K562 (cell line): Measurements from ENCODE around the gene LIMCH1. TPM values are rescaled to one million over a fixed set of nuclear protein-coding genes. Genes with fewer than 3 reads are reported as not detected.

Source experiments
- ATAC-seq: fragments of 200-7000 bp; cut with Tn5 transposase; 3 replicates; pipeline ENCODE4 v1.9.1; 2020; ENCODE audit warnings: moderate library complexity
- BruUV-seq: library from RNA; stranded (reverse); fragments of 400-500 nt; replicated peaks from 2 replicates; lab custom pipeline; 2021; lab: Mats Ljungman, UMichigan
- CTCF ChIA-PET: fragments of 300-600 bp; formaldehyde crosslinking; extraction: SDS; loops from one replicate; lab custom pipeline; 2021; ENCODE audit warnings: low intra/inter-chr PET ratio; lab: Yijun Ruan, JAX
- POLR2A ChIA-PET: fragments of 300-600, 350-650 bp; sonication (Branson Sonifier 250); formaldehyde crosslinking; extraction: SDS; loops from one replicate; lab custom pipeline; 2021; ENCODE audit warnings: antibody characterized with exemption, inconsistent platforms; lab: Yijun Ruan, JAX
- DNase-seq, 4 experiments: peaks; one replicate each; pipeline versions ENCODE4 v3.0.0 to v3.0.0-alpha.2; 2011 to 2018; ENCODE audit warnings: low spot score in 3 of 4, mixed read lengths in 3 of 4; ENCODE audit errors: extremely low read depth in 1 of 4
- FAIRE-seq: peaks from 2 replicates; lab custom pipeline; 2011; peaks lifted over from hg19 to GRCh38; lab: Jason Lieb, UNC
- H2AFZ ChIP-seq: 2 replicates; pipeline ENCODE4 v1.6.0; 2011; ENCODE audit warnings: low read depth, low read length, control low read depth, inconsistent platforms
- H3K27ac ChIP-seq: fragments of 200-600 bp; 3 replicates; pipeline ENCODE4 v1.8.0; 2011; ENCODE audit warnings: low read depth, mild to moderate bottlenecking, control low read depth, inconsistent platforms, low read length, moderate library complexity, mixed read lengths; ENCODE audit errors: extremely low read depth
- H3K27me3 ChIP-seq, 2 experiments: fragments of 300-600 bp in 1 of 2; 2 replicates in 1 of 2; 3 replicates in 1 of 2; pipeline versions ENCODE4 v1.6.0 to v1.8.0; 2011; ENCODE audit warnings: inconsistent platforms in 2 of 2, low read length in 2 of 2, mild to moderate bottlenecking in 1 of 2, mixed read lengths in 1 of 2, moderate library complexity in 1 of 2; ENCODE audit not compliant: control insufficient read depth in 2 of 2, insufficient read depth in 2 of 2
- H3K36me3 ChIP-seq: fragments of 300-600 bp; 3 replicates; pipeline ENCODE4 v1.8.0; 2011; ENCODE audit warnings: mild to moderate bottlenecking, low read length, inconsistent platforms; ENCODE audit not compliant: control insufficient read depth, insufficient read depth
- H3K4me1 ChIP-seq, 2 experiments: fragments of 200-600 bp in 1 of 2; replicated peaks in 1 of 2; 2 replicates in 1 of 2; 3 replicates in 1 of 2; pipeline versions ENCODE4 v1.5.1 to v1.8.0; 2011; ENCODE audit warnings: inconsistent platforms in 2 of 2, low read length in 2 of 2, mild to moderate bottlenecking in 1 of 2, mixed read lengths in 1 of 2, moderate library complexity in 1 of 2; ENCODE audit not compliant: control insufficient read depth in 2 of 2, insufficient read depth in 2 of 2
- H3K4me2 ChIP-seq: 2 replicates; pipeline ENCODE4 v1.6.1; 2011; ENCODE audit warnings: low read length, control low read depth, inconsistent platforms, mixed read lengths; ENCODE audit not compliant: insufficient read depth
- H3K4me3 ChIP-seq: fragments of 200-600 bp; sonication (generic), shearing (Covaris generic); 2 replicates; pipeline ENCODE4 v1.5.1; 2016; ENCODE audit warnings: control low read depth, inconsistent platforms
- H3K79me2 ChIP-seq: fragments of 200-600 bp; 3 replicates; pipeline ENCODE4 v1.8.0; 2011; ENCODE audit warnings: low read length, inconsistent platforms; ENCODE audit not compliant: control insufficient read depth, insufficient read depth
- H3K9ac ChIP-seq, 2 experiments: 2 replicates each; pipeline versions ENCODE4 v1.6.0 to v1.6.1; 2011; ENCODE audit warnings: low read depth in 2 of 2, low read length in 2 of 2, control low read depth in 1 of 2, inconsistent platforms in 1 of 2, mild to moderate bottlenecking in 1 of 2, mixed read lengths in 1 of 2; ENCODE audit not compliant: insufficient read depth in 1 of 2
- H3K9me1 ChIP-seq: one replicate; pipeline ENCODE4 v1.6.0; 2011; ENCODE audit warnings: inconsistent platforms, mild to moderate bottlenecking, low read length, moderate library complexity; ENCODE audit not compliant: control insufficient read depth, insufficient read depth
- H3K9me3 ChIP-seq: replicated peaks from 2 replicates; pipeline ENCODE4 v1.5.1; 2011; ENCODE audit warnings: low read depth, low read length, inconsistent platforms; ENCODE audit not compliant: control insufficient read depth, insufficient read depth
- H4K20me1 ChIP-seq: replicated peaks from 2 replicates; pipeline ENCODE4 v1.6.1; 2011; ENCODE audit warnings: low read length, inconsistent platforms, mixed read lengths; ENCODE audit not compliant: control insufficient read depth, insufficient read depth
- ETS1 ChIP-seq: conservative IDR thresholded peaks from 2 replicates; pipeline ENCODE4 v1.6.1; 2011; ENCODE audit warnings: low read depth, mild to moderate bottlenecking, low read length; ENCODE audit not compliant: control insufficient read depth
- KDM5B ChIP-seq: fragments of 200-600 bp; sonication (generic); IDR thresholded peaks from 2 replicates; pipeline ENCODE4 v1.6.1; 2012; ENCODE audit warnings: low read depth, mild to moderate bottlenecking, moderate library complexity, low read length, control low read depth, inconsistent platforms; ENCODE audit not compliant: insufficient replicate concordance
- MAFG ChIP-seq: fragments of 450-650 bp; conservative IDR thresholded peaks from 2 replicates; pipeline ENCODE4 v1.6.1; 2016; ENCODE audit warnings: missing genetic modification characterization, missing compliant biosample characterization
- MBD2 ChIP-seq: sonication (generic); IDR thresholded peaks from 2 replicates; pipeline ENCODE4 v1.6.1; 2016; ENCODE audit warnings: low read depth, borderline replicate concordance
- NR0B1 ChIP-seq: fragments of 450-650 bp; IDR thresholded peaks from one replicate; pipeline ENCODE4 v1.6.1; 2018; ENCODE audit warnings: mild to moderate bottlenecking, moderate library complexity; ENCODE audit not compliant: partially characterized antibody
- TCFL5 ChIP-seq: fragments of 250-450 bp; sonication (Bioruptor Pico); conservative IDR thresholded peaks from 2 replicates; pipeline ENCODE4 v1.6.1; 2021; ENCODE audit warnings: mild to moderate bottlenecking, moderate library complexity, matching md5 sums
- TRIM28 ChIP-seq: fragments of 450-650 bp; IDR thresholded peaks from 2 replicates; pipeline ENCODE4 v1.6.1; 2017
- TSHZ1 ChIP-seq: fragments of 250-450 bp; sonication (Bioruptor Pico); IDR thresholded peaks from 2 replicates; pipeline ENCODE4 v1.4.0; 2020; ENCODE audit warnings: mild to moderate bottlenecking, moderate library complexity
- ZBTB7A ChIP-seq: IDR thresholded peaks from 2 replicates; pipeline ENCODE4 v1.6.1; 2011; ENCODE audit warnings: low read depth, mild to moderate bottlenecking, low read length, moderate library complexity, borderline replicate concordance; ENCODE audit not compliant: control insufficient read depth
- ZFP1 ChIP-seq: fragments of 450-650 bp; formaldehyde crosslinking; IDR thresholded peaks from 2 replicates; pipeline ENCODE4 v1.4.0; 2020; ENCODE audit warnings: mild to moderate bottlenecking, mixed read lengths
- ZNF589 ChIP-seq: fragments of 200-800 bp; sonication (Bioruptor generic); IDR thresholded peaks from 2 replicates; pipeline ENCODE4 v1.6.1; 2016; ENCODE audit warnings: low read depth, missing genetic modification characterization, missing compliant biosample characterization
- WGBS: fragments of 100-300 bp; shearing (Covaris generic); methylation state at CpG from one replicate; pipeline ENCODE4 v1.1.6; 2016; ENCODE audit warnings: low coverage, mixed read lengths; ENCODE audit not compliant: insufficient coverage; ENCODE audit errors: missing lambda C conversion rate; 5-methylcytosine and 5-hydroxymethylcytosine counted together
- in situ Hi-C: fragments of 300-500 bp; cut with MboI; formaldehyde crosslinking; loops from 4 replicates; pipeline ENCODE4 v1.15.0; 2018; ENCODE audit warnings: inconsistent platforms, mixed read lengths
- intact Hi-C: fragments of 100-400 bp; cut with micrococcal nuclease; formaldehyde crosslinking; loops from 2 replicates; pipeline ENCODE4 v1.14.2; 2022
- polyA plus RNA-seq, 8 experiments: library from polyadenylated mRNA; depleted of rRNA in 4 of 8; stranded (reverse) in 5 of 8; unstranded in 3 of 8; fragments of >200 nt; fragmentation: Nextera tagmentation in 2 of 8; fragmentation: Illumina TruSeq in 1 of 8; extraction: Ambion mirVana in 2 of 8; extraction: Trizol in 1 of 8; gene quantifications; 2 replicates each; pipeline versions ENCODE4 v1.2.1 to v1.2.3, GENCODE V29; 2011 to 2014; ENCODE audit warnings: inconsistent platforms in 1 of 8, missing spikeins in 1 of 8
- total RNA-seq, 7 experiments: library from RNA; depleted of rRNA in 6 of 7; stranded (reverse); fragments of >200 nt in 6 of 7; fragmentation: Illumina TruSeq in 2 of 7; extraction: Trizol in 2 of 7; gene quantifications; 2 replicates each; pipeline versions ENCODE4 v1.2.1 to v1.2.3, GENCODE V29; 2011 to 2021; ENCODE audit warnings: low replicate concordance in 1 of 7

Gene LIMCH1
- total and polyA plus RNA-seq, 9 of the 15 experiments (the other 6 are each of a cell fraction or from before 2014, with no cell fraction given), result 0.35 TPM; not detected in 8

DNA sequence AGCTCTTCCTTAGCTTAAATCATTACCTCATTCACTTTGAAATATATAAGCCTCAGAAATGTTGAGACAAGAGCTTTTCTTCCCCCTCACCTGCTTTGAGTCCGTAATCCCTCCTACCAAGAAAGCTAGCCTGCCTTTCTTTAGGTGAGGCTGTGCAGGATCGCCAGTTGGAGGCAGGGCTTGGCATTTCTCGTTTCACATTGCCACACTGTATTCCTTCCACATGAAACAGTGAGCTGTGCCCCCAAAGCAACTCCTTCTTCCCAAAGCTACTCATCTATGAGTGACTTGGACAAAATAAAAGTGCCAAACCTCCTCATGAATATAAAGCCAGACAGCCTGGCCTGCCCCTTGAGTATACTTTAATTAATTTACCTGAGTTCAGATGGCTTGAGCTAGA lies 86.8 kb downstream of the LIMCH1 start:
- Histone ChIP-seq H3K9me1 (no peaks in the 10 kb centered on the region), H3K4me1 (no peaks in the 10 kb centered on the region), H3K27ac (no peak overlapping the region), H2AFZ (no peak overlapping the region), H3K36me3 (no peaks in the 10 kb centered on the region), H3K9ac (no peak overlapping the region), H3K27me3 (peaks cover 0 to 8% of the 10 kb centered on the region in 2 experiments; a peak in 1 of 5 replicates), H3K79me2 (no peaks in the 10 kb centered on the region), H3K4me3 (no peak overlapping the region), H4K20me1 (no peaks in the 10 kb centered on the region), H3K4me2 (no peak overlapping the region), H3K9me3 (no peaks in the 10 kb centered on the region)
- FAIRE-seq, result no peak
- POLR2A ChIA-PET, result no interaction called here
- in situ Hi-C loops, result no loop called here
- BruUV-seq, result no TSS peak
- CTCF ChIA-PET, result no interaction called here
- intact Hi-C loops, result no loop called here
- TF ChIP-seq MBD2 (no peak), ZNF589 (CRISPR knock-in tag) (no peak), MAFG (tag) (no peak), KDM5B (no peak), NR0B1 (no peak), TCFL5 (CRISPR knock-in tag) (no peak), ETS1 (no peak), ZBTB7A (no peak), TSHZ1 (CRISPR knock-in tag) (no peak), TRIM28 (no peak), ZFP1 (CRISPR knock-in tag) (no peak)
- no peak for DNase-seq
- no peak for ATAC-seq
- 0% methylated on average over 3 of the region's 3 CpGs for WGBS
